OCI-LY7 (cell line): Measurements from ENCODE around the gene KIF3A.

ENCODE experiments used
- CTCF ChIP-seq: fragments of 200-600 bp; sonication (generic); conservative IDR thresholded peaks from 2 replicates; pipeline ENCODE4 v1.5.1; 2014; ENCODE audit warnings: mild to moderate bottlenecking, antibody characterized with exemption, low read length, moderate library complexity, mixed read lengths
- EZH2phosphoT487 ChIP-seq: fragments of 200-600 bp; sonication (generic); IDR thresholded peaks from 2 replicates; pipeline ENCODE4 v1.6.1; 2018; ENCODE audit warnings: low read depth, borderline replicate concordance, mild to moderate bottlenecking, mixed run types, antibody characterized with exemption, low read length, moderate library complexity, mixed read lengths

GRCh38 chr5:132718544-132719312 lies 18.6 kb downstream of the KIF3A start:
- TF ChIP-seq CTCF (no peak), EZH2phosphoT487 (no peak)
